CD4-positive, alpha-beta T cell treated with Interferon alpha-2 for 1 hour (primary cell): ENCODE results near the gene OR52E6.
A peak's percentile ranks its signal among the peaks of the same experiment; 100 is the strongest.

Experiments
- DNase-seq, 2 donors: peaks; one replicate each; pipeline ENCODE4 v3.0.0-alpha.2; 2020 to 2022

The OR52E6 gene

GRCh38 chr11:5841797-5842196, at the start of gene OR52E6:
TSS of gene OR52E6 (minus strand) at chr11:5841897. CDS start at chr11:5841897, 0 bp downstream.
- DNase-seq = no peak

- DNase-seq = no peak
These were observed 49.6 kb upstream of the OR52E6 start for GRCh38 chr11:5891216-5891800.

DNA sequence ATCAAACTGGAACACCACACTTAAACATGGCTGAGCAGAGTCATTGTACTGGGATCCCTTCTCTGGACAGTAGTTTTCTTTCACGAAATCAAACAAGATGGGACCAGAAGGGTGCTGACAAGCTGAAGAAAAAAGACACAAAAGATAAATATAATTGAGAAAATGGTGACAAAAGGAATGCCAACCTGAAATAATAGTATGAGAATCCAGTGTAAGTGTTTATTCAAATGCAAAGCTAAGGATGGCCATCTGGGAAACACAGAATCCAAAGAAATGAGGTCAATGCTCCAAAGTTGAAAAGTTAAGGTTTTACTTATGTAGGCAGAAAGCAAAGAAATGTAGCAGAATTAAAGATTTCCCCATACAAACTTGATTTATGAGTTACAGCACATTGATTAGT, 46.0 kb upstream of the OR52E6 start:
- no peak for DNase-seq

DNA sequence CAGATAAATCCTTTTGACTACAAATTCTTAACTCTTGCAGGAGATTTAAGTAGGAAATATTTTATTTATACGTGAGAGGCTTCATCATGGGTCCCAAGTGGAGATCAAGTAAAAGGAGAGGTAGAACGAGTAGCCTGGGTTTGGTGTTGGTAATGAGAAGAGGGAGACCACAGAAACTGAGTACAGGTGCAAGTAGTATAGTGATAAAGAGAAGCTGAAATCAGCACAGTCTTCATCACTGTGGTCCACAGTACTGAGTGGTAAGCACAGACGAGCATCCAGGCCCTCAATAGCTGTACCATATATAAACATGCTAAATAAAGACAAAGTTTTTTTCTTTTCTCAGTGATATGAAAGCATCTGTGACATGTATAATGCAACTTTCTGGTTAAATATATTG, 45.5 kb upstream of the OR52E6 start:
- no peak for DNase-seq

DNA sequence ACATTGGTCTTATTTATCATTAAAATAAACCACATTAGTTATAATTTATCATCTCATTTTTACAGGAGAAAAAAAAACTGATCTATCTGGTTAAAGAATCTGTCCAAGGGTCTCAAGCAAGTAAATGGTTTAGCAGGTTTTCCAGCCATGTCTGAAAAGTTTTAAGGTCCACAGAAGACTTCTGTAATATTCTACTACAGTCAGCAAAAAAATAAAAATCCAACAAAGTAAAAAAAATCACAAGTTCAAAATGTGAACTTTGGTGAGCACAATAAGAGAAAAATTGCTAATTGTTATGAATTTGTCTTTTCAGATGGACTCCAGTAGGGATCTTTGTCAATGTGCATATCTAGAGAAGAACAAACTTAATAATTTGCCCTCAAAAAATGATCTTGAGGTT, 40.1 kb upstream of the OR52E6 start:
- no peak for DNase-seq

GRCh38 chr11:5880329-5880728, 38.6 kb upstream of the OR52E6 start, which contains the start of gene OR52E4:
TSS of gene OR52E4 (plus strand) at chr11:5880629. CDS start at chr11:5884293, 3,664 bp downstream.
- DNase-seq = no peak

GRCh38 chr11:5878564-5878963, 36.9 kb upstream of the OR52E6 start:
- no peak for DNase-seq

- no peak for DNase-seq
These were observed 24.1 kb upstream of the OR52E6 start for GRCh38 chr11:5865826-5866225.

DNA sequence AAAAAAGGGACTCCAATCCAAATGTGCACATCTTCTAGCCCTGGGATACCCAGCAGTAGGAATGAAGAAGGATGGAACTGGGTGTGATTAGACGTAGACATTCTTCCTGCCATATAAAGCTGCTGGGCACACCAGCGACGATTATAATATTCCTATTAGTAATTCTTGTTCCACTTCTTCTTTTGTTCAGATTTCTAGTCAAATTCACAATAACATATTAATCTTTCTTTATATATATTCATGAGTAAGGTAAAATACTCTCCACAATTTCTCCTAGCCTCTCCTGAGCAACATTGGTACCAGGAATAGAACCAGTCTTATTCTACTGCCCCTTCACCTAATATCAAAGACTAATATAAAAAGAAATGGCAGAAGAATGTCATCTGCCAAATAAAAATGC, 15.9 kb upstream of the OR52E6 start, which contains the start of gene OR52E8:
Gene OR52E8 (minus strand): TSS at position 101 of the 400 bp plus-strand sequence. CDS start 0 bp downstream, at position 101.
- DNase-seq = no peak

DNA sequence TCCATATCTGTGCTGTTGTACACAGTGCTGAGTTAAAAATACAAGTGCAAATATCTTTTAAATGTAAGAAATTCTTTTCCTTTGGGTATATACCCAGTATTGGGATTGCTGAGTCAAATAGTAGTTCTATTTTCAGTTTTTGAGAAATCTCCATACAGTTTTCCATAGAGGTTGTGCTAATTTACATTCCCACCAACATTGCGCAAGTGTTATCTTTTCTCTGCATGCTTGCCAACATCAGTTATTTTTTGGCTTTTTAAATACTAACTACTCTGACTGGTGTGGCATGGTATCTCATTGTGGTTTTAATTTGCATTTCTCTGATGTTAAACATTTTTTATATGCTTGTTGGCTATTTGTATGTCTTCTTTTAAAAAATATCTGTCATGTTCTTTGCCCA, 9.3 kb upstream of the OR52E6 start:
- DNase-seq = no peak

GRCh38 chr11:5847711-5848110, 6.0 kb upstream of the OR52E6 start:
- no peak for DNase-seq

DNA sequence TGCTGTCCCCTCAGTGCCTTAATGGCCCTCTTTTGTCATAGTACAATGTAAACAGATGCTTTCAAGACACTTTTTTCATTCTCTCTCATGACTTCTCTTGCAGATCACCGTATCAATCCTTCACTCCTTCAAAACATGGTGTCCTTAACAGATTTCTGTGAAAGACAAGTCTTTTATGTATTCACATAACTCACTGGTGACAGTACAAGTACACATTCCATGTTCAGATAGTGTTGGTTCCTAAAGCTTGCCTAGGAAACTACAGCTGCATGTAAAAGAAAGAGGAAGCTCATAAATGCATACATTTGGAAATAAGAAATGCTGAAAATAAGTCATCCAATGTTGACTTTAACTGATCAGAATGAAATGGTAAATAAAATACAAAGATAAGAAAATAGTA, 5.0 kb upstream of the OR52E6 start:
- no peak for DNase-seq

- no peak for DNase-seq
These were observed 4.0 kb downstream of the OR52E6 start for GRCh38 chr11:5837695-5838094.

DNA sequence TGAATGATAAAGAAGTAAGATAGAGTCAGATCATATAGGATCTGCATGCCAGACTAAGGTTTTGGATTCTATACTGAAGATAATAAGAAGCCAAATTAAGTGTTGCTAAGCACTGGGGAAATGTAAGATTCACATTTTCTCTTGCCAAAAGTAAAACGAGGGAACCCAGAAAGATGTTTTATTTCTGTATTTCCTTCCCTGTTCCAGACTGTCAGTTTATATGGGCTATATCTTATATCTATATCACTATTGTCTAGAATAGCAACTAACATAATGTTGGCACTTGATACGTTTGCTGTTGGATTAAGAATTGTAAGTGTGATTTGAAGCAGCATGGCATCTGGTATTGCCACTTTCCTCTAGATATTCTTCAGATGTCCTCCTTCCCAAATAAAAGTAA, 8.3 kb downstream of the OR52E6 start:
- DNase-seq = no peak

DNA sequence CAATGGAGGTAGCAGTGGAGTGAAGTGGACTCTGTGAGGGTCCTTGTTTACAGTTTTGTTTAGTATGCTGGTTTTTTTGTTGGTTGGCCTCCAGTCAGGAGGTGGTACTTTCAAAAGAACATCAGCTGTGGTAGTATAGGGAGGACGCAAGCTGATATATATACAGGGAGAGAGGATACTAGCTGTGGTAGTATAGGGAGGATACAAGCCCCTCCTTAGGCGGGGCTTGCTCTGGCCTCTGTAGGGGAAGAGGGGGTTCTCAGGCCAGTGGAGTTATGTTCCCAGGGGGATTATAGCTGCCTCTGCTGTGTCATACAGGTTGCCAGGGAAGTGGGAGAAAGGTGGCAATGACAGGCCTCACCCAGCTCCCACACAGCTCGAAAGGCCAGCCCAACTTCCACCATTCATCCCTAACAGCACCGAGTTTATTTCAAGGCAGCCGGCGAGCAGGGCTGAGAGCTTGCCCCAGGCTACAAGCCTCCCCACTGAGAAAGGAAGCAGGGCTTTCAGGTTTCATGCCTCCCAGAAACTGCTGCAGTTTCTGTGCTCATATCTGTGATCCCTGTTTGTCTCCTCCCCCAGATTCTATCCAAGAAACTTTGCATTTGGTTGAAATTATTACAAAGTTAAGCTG, 10.4 kb downstream of the OR52E6 start:
- no peak for DNase-seq

DNA sequence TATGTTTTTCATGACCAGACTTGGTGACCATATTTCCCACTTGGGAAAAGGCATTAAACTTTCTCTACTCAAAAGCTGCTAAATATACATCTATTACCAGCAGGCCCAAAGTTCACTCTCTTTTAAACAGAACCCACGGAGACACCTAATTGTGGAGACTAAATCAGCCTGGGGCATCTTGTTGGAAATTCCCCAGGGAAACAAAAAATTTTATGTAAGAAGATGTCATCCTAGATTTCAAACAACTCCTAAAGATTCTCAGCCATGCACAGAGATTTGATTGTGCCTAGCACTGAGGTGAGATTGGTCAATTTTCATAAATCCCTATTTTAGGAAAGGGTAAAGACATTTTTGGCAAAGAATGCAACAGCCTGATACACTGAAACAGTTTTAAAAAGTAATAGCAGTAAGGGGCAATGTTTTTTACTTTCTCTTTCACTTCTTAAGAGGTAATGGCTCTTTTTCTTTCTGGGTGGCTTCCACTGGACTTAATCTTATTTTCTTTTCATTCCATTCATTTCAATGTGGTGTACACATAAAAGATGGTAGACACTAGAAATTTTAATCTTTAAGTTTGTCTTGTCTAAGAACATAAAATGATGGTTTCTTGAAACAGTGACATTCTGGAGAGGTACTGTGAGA, 23.3 kb downstream of the OR52E6 start:
- no peak for DNase-seq

DNA sequence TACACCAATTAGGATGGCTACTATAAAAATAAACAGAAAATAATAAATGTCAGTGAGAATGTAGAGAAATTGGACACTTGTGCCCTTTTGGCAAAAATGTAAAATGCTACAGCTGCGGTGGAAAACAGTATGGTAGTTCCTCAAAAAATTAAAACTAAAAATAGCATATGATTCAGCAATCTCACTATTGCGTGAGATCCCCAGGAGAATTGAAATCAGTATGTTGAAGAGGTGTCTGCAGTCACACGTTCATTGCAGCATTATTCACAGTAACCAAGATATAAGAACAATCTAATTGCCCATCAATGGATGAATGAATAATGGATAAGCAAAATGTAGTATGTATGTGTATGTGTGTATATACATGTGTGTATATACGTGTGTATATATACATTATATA, 26.2 kb downstream of the OR52E6 start:
- no peak for DNase-seq

DNA sequence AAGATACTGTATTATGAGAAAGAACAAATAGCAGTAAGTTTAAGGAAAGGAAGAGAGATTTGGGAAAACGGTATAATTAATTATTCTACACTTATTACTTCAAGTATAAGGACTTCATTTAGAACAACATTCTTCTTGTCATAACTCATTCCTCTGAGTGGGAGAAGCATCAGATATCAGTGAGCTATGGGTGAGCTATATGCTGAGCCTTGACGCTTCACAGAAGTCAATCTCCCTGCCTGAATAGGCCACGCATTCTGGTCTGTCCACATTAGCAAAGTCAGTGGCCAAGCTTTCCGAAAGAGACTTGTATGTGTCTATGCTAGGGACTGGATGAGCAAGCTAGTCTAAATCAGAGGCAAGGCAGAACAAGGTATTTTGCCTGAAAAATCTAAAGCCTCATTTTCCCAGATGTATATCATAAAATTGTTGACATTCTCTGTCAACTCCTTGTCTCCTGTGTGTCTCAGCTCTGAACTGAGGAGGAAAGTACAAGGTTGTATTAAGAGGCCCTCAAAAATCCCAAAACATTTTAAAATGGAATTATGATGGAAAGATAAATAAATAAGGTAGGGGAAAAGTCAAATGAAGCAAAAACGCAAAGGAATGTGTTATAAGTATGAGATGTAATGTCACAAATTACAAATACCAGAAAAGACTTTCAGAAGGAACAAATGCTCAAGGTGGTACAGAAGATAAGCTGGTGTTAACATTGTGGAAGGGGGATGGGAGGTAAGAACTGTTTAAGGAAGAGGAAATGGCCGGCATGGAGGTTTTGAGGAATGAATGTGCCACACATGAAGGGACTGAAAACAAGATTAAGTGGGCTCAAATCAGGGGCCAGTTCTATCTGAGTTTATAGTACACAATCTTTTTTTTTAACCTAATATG, 31.5 kb downstream of the OR52E6 start:
- DNase-seq = no peak

DNA sequence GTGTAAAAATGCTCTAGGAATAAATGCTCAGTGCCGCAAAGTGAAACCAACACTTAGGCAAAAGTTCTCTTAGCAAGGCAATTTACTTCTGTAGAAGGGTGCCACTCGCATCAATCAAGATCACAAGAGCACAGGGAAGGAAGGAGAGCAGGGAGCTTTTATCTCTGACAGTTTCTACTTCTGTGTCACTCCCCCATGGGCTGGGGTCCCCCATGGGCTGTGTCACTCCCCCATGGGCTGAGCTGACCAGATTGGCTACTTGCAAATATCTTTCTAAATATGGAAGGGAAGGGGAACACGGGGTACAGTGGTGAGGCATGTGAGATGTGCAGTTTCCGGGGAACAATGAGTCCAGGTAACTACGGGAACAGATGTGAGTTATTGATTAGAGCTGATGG, 32.6 kb downstream of the OR52E6 start:
- peak in 1 of 2 donors; percentile 19 for DNase-seq

DNA sequence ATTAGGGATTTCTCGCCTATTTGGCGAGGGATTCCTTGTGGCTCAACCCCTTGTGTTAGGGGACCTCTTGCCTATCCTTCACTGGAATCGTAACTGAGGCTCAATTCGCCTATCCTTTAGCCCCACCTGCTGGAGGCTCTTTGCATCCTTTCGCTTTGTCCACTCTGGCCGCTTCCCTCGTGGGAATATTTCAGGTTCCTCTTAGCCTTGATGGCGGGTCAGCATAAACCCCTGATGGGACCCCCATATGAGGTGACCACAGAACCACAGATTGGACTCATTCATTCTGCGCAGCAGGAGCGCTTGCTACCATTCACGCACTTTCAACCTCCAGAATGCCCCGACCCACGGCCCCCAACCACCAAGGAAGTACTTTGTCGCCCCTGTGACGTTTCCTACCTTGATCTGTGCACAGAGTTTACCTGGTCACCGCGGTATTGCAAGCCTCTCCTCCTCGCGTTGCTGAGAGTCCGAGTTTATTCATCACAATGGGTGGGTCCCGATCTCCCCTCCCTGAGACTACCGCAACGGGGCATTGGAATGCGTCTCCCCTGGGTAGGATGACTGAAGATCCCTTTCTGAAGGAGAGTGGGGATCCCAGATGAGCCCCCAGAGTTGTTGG, 33.1 kb downstream of the OR52E6 start, which contains the start of gene OR52N2:
Gene OR52N2 (plus strand): TSS at position 425 of the 622 bp plus-strand sequence. CDS start 11,412 bp downstream, outside the sequence.
- peak; percentile 72 to 80 for DNase-seq

DNA sequence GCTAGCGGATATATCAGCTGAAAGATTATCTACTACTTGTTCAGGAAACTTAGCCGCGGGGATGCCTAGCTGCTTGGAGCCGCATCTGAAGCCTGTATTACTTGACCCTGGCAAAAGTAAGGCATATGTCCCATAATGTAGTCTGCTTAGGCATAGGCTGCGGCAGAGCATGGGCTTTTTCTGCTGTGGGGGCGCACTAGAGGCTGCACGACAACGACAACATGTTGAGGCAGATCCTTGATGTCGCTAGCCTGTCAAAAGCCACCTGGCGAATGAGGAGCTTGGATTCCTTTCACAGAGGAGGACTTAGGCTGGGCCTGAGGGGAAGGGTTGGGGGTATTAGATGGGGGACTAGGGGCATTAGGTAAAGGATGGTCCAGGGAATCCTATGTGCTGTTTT, 34.1 kb downstream of the OR52E6 start:
- DNase-seq = no peak

DNA sequence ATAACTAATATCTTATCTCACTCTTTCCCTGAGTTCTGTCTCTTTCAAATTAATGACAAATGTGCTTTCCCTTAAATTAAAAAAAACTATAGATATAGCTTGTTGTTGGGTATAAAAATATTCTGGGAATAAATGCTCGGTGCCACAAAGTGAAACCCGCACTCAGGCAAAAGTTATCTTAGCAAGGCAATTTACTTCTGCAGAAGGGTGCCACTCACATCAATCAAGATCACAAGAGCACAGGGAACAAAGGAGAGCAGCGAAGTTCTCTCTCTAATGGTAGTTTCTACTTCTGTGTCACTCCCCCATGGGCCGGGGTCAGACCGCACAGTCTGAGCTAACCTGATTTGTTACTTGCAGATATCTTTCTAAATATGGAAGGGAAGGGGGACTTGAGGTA, 37.7 kb downstream of the OR52E6 start:
- no peak for DNase-seq

DNA sequence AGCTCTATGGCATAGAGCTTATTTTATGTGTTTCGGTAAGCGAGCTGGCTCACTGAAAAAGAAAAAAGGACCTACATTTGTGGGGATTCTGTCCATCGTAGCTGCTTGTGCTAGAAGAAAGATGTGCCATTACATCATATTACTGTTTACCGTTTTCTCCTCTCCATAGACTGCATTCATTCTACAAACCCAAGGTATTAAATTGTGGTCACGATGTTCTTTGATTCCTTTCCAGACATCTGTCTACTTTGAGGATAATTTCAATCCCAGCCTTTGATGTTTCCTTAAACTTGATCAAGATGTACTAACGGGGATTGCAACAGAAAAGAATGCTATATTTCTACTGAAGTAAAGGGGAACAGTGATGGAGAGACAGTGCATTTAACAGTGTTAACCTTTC, 45.2 kb downstream of the OR52E6 start:
- no peak for DNase-seq
